GM19438 (cell line): Measurements from ENCODE around the gene TRIM2.

Experiments used
- ATAC-seq: cut with Tn5 transposase; IDR thresholded peaks from one replicate; pipeline ENCODE4 v1.9.1; 2021; ENCODE audit warnings: low read depth; ENCODE audit not compliant: unreplicated experiment

TRIM2 gene

DNA sequence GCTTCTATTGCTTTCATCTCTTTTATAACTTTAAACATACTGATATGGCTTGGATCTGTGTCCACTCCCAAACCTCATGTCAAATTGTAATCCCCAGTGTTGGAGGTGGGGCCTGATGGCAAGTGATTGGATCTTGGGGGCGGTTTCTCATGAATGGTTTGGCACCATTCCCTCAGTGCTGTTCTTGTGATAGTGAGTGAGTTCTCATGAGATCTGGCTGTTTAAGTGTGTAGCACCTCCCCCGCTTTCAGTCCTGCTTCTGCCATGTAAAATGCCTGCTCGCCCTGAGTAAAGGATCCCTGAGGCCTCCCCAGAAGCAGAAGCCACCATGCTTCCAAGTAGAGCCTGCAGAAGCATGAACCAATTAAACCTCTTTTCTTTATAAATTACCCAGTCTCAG is 157.9 kb downstream of the TRIM2 start:
- ATAC-seq, result no peak

DNA sequence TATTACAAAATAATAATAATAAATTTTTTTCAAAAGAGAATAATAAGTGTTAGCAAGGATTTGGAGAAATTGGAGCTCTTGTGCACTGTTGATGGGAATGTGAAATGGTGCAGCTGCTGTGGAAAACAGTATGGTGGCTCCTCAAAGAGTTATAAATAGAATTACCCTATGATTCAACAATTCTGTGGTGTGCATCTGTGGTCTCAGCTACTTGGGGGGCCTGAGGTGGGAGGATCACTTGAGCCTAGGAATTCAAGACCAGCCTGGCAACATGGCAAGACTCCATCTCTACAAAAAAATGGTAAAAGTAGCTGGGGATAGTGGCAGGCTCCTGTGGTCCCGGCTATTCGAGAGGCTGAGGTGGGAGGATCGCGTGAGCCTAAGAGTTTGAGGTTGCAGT is 159.8 kb downstream of the TRIM2 start:
- no peak for ATAC-seq

DNA sequence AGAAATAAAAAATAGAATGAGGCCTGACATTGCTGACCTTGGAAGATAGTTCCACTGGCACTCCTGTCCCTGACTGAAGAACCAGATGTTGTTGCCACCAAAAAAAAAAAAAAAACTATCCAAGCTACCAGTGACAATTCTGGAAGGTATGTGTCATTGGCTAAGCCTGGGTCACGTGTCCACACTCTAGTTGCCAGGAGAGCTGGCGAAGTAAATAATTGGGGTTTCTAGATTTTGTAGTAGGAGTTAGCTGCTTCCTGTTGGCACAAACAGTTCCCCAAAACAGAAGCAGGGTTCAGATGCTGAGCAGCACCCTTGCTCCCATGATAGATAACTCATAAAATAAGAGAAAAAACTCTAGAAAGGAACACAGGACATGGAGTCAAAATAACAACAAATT is 160.8 kb downstream of the TRIM2 start:
- no peak for ATAC-seq

DNA sequence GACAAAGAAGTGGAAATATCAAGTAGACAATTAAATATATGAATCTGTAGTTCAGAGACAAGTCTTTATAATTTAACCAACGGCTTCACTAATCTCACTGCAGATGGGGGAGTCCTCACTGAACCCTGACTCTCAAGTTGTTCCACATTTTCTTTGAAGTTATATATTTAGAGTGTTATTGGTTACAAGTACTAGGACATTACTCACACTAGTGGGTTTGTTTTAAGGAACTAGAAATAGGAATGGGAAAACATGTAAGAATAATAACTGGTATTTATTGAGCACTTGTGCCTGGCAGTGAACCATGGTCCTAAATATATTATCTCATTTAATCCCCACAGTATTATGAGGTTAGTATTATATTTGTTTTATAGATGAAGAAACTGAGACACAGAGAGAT is 162.2 kb downstream of the TRIM2 start:
- ATAC-seq, result no peak

DNA sequence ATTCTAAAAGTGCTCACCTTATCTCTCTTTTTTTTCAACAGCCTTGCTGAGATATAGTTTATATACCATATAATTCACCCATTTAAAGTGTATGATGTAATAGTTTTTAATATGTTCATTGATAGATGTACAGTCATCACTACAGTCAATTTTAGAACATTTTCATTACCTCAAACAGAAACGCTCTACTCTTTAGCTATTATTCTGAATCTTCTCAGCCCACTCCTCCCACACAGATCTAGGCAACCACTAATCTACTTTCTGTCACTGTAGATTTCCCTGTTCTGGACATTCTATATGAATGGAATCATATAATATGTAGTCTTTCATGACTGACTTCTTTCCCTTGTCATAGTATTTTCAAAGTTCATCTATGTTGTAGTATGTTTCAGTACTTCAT is 162.8 kb downstream of the TRIM2 start:
- no peak for ATAC-seq

DNA sequence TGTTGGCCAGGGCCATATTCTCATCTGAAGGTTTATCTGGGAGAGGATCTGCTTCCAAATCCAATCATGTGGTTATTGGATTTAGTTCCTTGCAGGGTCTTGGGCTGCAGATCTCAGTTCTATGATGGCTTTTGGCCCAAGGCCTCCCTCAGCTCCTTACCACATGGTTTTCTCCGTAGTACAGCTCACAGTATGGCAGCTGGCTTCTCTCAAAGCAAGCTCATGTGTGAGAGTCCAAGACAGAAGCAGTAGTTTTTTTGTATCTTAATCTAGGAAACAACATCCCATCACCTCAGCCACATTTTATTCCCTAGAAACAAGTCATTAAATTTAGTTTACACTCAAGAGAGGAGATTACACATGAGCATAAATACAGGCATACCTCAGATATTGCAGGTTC is 164.8 kb downstream of the TRIM2 start:
- no peak for ATAC-seq

DNA sequence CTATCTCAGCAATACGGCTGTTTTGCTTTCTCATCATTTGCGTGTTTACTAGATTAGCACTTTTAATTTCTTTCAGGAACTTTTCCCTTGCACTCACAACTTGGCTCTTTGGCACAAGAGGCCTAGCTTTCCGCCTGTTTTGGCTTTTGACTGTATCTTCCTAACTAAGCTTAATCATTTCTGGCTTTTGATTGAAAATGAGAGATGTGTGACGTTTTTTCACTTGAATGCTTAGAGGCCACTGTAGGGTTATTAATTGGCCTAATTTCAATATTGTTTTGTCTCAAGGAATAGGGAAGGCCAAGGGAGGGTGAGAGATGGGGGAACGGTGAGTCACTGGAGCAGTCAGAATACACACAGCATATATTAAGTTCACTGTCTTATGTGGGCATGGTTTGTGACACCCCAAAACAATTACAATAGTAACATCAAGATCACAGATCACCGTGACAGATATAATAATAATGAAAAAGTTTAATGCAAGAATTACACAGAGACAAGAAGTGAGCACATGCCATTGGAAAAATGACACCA is 167.5 kb downstream of the TRIM2 start:
- no peak for ATAC-seq

DNA sequence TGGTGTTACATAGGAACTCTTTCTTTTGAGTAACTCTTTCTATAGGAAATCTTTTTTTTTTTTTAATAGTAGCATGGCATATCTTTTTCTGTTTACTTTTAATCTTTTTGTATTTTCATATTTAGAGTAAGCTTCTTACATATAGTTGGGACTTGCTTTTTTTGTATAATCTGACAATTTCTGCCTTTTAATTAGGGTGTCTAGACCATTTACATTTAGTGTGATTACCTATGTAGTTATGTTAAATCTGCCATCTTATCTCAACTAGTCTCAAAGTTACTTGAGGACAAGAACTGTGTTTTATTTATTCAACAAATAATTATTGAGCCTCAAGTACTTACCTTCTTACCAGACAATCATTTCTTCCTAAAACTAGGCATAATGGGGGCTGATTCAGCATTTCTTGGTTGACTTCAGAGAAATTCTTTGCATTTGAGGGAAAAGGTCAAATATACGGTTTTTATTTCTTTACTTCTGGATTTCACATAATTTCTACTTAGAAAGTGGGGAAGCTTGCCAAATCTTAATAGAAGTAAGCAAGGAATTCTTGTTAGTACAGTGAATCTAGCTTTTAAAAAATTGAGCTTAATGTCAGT is 168.8 kb downstream of the TRIM2 start:
- ATAC-seq, result no peak

DNA sequence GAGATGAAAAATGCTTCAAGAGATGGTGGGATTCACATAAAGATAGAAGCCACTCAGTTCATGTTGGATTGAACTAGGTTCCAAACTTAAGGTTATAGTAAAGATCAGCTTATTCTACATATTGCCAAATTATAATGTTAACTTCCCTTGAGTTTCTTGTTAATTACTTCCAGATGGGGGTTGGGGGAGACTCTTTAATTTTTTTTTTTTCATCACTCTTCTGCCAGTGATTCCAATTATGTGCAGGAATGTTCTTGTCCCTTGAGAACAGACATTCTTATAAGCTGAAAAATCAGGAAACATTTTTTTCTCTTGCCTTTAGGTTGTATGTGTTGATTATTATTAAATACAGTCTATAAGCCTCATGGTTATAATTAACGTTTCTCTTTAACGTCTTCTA is 170.2 kb downstream of the TRIM2 start:
- ATAC-seq, result no peak

DNA sequence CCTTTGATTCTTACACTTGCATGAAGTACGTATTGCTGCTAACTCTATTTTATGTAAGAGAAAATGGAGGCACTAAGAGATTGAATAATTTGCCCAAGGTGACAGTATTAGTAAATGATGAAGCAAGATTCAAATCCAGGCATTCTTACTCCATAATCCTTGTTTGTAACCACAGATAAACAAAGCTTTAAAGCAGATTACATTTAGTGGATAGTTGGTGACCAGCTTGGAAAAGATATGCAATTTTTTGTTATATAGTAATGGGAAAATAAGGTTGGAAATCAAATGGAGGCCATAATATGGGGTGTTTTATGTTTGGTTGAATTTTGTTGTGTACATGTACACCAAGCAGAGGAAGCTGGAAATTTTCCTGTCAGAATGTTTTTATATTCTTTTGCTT is 171.1 kb downstream of the TRIM2 start:
- no peak for ATAC-seq

DNA sequence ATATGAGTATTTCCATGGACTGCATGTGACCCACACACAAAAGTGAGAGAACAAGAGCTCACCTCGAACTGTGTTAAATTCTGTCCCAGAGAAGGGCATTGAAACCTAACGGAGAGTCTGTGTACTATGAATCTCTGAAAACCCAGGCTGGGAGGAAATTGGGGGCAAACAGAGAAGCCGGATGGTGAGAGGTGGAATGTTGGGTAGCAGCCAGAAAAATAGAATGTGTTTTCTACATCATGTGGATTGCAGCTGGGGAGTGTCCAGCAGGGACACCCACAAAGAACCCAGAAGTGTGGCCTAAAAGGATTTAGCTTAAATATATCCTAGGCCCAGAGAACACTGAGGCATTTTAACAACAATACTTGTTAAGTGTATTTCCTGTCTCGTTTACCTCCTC is 178.9 kb downstream of the TRIM2 start:
- ATAC-seq, result no peak

DNA sequence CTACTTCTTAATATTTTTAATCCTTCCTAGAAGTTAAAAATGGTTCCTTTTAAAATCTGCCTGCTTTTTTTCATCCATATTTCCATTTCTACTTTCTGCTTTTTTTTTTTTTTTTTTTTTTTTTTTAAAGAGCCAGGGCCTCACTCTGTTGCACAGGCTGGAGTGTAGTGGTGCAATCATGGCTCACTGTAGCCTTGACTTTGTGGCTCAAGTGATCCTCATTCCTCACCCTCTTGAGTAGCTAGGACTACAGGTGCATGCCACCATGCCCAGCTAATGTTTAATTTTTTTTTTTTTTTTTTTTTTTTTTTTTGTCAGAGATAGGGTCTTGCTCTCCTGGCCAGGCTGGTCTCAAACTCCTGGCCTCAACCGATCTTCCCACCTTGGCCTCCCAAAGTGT is 179.9 kb downstream of the TRIM2 start:
- no peak for ATAC-seq

DNA sequence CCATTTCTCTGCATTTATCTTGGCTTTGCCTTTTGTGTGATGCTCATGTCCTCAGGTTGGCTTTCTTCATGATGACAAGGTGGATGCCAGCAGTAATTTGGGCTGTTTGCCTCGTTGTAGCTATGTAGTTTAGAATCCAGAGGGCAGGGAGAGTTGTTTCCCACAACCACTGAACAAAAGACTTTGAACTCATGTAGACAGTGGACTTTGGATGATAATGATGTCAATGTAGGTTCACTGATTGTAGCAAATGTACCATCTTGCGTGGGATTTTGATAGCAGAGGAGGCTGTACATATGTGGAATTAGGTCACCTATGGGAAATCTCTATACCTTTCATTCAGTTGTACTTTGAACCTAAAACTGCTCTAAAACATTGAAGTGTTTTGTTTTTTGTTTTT is 181.5 kb downstream of the TRIM2 start:
- no peak for ATAC-seq

DNA sequence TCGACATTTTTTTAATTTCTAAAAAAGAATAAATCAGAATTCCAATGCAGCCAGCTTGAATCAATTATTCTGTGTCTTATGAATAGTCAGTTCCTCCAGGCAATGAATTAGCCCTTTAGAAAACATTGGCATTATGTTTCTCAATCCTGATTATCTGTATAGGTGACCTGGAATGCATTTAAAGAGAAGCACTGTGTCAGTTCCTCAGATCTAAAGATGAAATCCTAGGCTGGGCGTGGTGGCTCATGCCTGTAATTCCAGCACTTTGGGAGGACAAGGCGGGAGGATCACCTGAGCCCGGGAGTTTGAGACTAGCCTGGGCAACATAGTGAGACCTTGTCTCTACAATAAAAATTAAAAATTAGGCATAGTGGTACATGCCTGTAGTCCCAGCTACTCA is 183.7 kb downstream of the TRIM2 start:
- ATAC-seq, result no peak
